WI38 (cell line): ENCODE measurements around the gene BMPR1A.

ENCODE experiments used
- H3K4me3 ChIP-seq: 2 replicates; pipeline ENCODE4 v1.5.1; 2011; ENCODE audit warnings: low read depth, mild to moderate bottlenecking, control low read depth, low read length
- TF ChIP-seq, protein P1 (sequence below): IDR thresholded peaks from 2 replicates; pipeline ENCODE4 v1.5.1; 2012; ENCODE audit warnings: low read depth, mild to moderate bottlenecking, control low read depth, low read length

BMPR1A gene

DNA sequence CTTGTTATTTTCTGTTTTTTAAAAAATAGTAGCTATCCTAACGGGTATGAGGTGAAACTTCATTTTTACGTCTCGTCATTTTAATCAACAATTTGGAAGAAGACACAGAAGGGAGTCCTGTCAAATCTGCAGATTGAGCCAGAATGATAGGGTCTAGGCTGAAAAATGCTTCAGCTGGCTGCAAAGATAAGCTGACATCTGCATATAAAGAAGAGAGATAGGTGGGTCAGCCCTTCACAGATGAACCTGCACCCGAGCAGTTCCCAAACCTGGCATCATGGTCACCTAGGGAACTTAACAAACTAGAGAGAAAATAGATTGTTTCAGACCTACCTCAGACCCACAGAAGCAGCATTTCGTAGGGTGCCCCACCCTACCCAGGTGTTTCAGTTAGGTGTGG is 35.2 kb upstream of the BMPR1A start:
- TF ChIP-seq, protein P1, sequence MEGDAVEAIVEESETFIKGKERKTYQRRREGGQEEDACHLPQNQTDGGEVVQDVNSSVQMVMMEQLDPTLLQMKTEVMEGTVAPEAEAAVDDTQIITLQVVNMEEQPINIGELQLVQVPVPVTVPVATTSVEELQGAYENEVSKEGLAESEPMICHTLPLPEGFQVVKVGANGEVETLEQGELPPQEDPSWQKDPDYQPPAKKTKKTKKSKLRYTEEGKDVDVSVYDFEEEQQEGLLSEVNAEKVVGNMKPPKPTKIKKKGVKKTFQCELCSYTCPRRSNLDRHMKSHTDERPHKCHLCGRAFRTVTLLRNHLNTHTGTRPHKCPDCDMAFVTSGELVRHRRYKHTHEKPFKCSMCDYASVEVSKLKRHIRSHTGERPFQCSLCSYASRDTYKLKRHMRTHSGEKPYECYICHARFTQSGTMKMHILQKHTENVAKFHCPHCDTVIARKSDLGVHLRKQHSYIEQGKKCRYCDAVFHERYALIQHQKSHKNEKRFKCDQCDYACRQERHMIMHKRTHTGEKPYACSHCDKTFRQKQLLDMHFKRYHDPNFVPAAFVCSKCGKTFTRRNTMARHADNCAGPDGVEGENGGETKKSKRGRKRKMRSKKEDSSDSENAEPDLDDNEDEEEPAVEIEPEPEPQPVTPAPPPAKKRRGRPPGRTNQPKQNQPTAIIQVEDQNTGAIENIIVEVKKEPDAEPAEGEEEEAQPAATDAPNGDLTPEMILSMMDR = no peak
- no peak overlapping the region for H3K4me3 ChIP-seq

DNA sequence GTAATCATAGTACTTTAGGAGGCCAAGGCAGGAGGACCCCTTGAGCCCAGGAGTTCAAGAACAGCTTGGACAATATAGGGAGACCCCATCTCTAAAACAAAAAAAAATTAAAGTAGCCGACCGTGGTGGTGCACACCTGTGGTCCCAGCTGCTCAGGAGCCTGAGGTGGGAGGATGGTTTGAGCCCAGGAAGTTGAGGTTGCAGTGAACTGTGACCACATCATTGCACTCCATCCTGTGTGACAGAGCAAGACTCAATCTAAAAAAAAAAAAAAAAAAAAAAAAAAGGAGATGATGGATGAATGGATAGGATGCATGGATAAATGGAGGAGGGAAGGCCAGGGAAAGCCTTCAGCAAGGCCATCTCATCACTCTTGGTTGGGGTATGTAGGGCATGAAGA is 33.4 kb upstream of the BMPR1A start:
- no peak overlapping the region for H3K4me3 ChIP-seq
- TF ChIP-seq, protein P1 = no peak

DNA sequence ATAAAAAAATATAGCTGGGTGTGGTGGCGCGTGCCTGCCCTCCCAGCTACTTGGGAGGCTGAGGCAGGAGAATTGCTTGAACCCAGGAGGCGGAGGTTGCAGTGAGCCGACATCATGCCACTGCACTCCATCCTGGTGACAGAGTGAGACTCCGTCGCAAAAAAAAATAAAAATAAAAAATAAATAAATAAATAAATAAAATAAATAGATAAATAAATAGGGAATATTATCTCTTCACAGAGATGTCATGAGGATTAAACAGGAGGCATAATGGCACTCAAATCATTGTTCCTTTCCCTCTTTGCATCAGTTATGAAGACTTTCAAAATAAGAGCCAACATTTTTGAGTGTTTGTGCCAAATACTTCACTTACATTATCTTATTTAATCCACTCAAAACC is 32.0 kb upstream of the BMPR1A start:
- H3K4me3 ChIP-seq = no peak overlapping the region
- TF ChIP-seq, protein P1 = no peak

DNA sequence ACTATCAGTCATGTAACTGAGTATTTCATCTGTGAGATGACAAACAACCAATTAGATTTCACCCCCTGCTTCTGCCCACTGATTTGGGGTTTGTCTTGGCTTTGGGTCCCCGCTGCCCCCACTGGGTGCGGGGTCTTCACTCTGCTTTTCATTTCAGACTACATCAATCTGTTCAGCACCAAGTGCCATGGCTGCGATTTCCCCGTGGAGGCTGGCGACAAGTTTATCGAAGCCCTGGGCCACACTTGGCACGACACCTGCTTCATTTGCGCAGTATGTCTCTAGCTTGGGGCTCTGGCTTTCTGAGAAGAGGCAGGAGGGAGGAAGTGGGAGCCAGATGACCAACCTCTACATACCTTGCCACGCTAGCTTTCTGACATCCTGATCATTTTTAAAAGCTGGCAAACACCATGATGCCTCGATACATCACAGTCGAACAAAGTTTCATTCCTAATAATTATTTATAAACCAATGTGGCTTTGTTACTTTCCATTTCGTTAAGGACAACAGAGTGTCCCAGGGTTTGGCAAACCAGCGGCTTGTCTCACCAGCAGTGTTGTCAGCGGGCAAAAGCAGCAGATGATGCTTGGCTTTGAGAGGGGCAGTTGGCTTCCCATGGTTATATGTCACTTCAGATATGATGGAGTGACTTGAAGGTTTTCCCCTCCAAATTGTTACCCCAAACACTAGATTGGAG is 30.3 kb upstream of the BMPR1A start:
- TF ChIP-seq, protein P1 = no peak
- no peak overlapping the region for H3K4me3 ChIP-seq

DNA sequence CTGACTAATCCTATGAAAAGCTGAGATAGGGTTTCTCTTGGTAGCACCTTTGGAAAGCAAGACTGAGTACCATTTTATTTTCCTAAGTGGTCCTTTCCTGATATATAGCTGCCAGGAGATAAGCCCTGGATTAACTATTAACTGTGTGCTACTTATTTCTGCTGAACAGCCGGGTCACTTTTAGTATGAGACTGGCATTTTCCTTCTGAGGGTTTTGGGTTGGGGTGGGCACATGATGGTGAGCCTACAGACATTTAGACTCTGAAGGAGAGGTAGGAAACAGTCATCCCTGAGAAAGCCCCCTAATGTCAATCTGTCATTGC is 29.8 kb upstream of the BMPR1A start:
- no peak overlapping the region for H3K4me3 ChIP-seq
- TF ChIP-seq, protein P1 = no peak

DNA sequence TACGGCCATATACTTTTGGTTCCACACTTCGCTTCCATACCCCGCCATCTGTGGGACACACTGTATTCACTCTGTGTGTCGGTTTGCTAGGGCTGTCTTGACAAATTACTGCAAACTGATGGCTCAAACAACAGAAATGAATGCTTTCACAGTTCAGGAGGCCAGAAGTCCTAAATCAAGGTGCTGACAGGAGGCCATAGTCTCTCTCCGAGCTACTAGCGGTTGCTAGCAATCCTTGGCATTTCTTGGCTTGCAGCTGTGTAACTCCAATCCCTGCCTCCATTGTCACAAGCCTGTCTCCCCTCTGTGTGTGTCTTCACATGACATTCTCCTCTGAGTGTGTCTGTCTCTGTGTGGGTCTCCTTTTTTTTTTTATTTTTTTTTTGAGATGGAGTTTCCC is 28.9 kb upstream of the BMPR1A start:
- TF ChIP-seq, protein P1 = no peak
- H3K4me3 ChIP-seq = no peak overlapping the region

DNA sequence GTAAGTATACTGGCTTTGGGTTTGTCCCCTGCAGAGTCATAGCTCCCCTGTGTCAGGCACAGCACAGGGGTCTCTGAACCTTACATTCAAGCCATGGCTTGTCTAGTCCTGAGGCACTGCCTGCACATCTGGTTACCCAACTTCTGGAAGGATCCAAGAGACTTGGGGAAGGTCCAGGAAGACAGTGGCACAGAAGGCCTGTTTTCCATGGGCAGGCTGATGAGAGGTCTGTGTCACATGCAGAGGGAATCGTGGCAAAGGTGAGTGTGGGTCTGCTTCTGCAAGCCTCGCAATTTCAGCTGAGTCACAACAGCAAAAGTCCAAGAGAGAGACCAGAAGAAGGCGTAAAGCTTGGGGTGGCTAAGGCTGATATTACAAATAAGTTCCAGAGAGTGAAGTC is 28.4 kb upstream of the BMPR1A start:
- no peak overlapping the region for H3K4me3 ChIP-seq
- TF ChIP-seq, protein P1 = no peak
